GM12878 (cell line): ENCODE measurements around the gene EBLN1. TPM values are rescaled to one million over a fixed set of nuclear protein-coding genes. Genes with fewer than 3 reads are reported as not detected.

Source experiments
- E2F8 ChIP-seq: fragments of 450-650 bp; IDR thresholded peaks from 2 replicates; pipeline ENCODE4 v1.6.1; 2018; ENCODE audit warnings: mild to moderate bottlenecking, low read depth, moderate library complexity; ENCODE audit not compliant: partially characterized antibody
- ESRRA ChIP-seq: IDR thresholded peaks from 2 replicates; pipeline ENCODE4 v1.6.1; 2012; ENCODE audit warnings: mild to moderate bottlenecking, low read length, improper control_type of control experiment
- ETV6 ChIP-seq, 2 experiments: fragments of 450-650 bp in 1 of 2; IDR thresholded peaks in 1 of 2; conservative IDR thresholded peaks in 1 of 2; 2 replicates each; pipeline ENCODE4 v1.6.1; 2014; ENCODE audit warnings: antibody characterized with exemption in 1 of 2, borderline replicate concordance in 1 of 2, low read depth in 1 of 2, mild to moderate bottlenecking in 1 of 2, moderate library complexity in 1 of 2
- FOXM1 ChIP-seq: IDR thresholded peaks from 2 replicates; pipeline ENCODE4 v1.6.1; 2012; ENCODE audit warnings: low read depth, mild to moderate bottlenecking, inconsistent platforms, low read length, moderate library complexity
- IKZF2 ChIP-seq, 2 experiments: fragments of 450-650 bp; IDR thresholded peaks; 2 replicates each; pipeline ENCODE4 v1.6.1; 2017; ENCODE audit warnings: mild to moderate bottlenecking in 2 of 2, moderate library complexity in 2 of 2
- NR2F1 ChIP-seq: fragments of 450-650 bp; conservative IDR thresholded peaks from 2 replicates; pipeline ENCODE4 v1.6.1; 2017; ENCODE audit warnings: mild to moderate bottlenecking
- POLR2AphosphoS5 ChIP-seq: IDR thresholded peaks from 2 replicates; pipeline ENCODE4 v1.6.1; 2011; ENCODE audit warnings: mild to moderate bottlenecking, low read length, inconsistent platforms
- POU2F2 ChIP-seq: IDR thresholded peaks from 3 replicates; pipeline ENCODE4 v1.6.1; 2011; ENCODE audit warnings: low read depth, mild to moderate bottlenecking, low read length, borderline replicate concordance
- RAD51 ChIP-seq: fragments of 450-650 bp; IDR thresholded peaks from 2 replicates; pipeline ENCODE4 v1.6.1; 2016; ENCODE audit warnings: moderate library complexity, mild to moderate bottlenecking, inconsistent platforms
- RB1 ChIP-seq: fragments of 450-650 bp; formaldehyde crosslinking; IDR thresholded peaks from 2 replicates; pipeline ENCODE4 v1.6.1; 2017; ENCODE audit warnings: mild to moderate bottlenecking, borderline replicate concordance
- SKIL ChIP-seq: fragments of 450-650 bp; IDR thresholded peaks from 2 replicates; pipeline ENCODE4 v1.6.1; 2017; ENCODE audit warnings: mild to moderate bottlenecking, low read depth, inconsistent platforms; ENCODE audit not compliant: poor library complexity, severe bottlenecking
- SMARCA5 ChIP-seq: fragments of 450-650 bp; IDR thresholded peaks from 2 replicates; pipeline ENCODE4 v1.6.1; 2017; ENCODE audit warnings: mild to moderate bottlenecking
- SUPT20H ChIP-seq: IDR thresholded peaks from 2 replicates; pipeline ENCODE4 v1.6.1; 2011; ENCODE audit warnings: low read depth, mild to moderate bottlenecking, low read length, moderate library complexity, borderline replicate concordance; ENCODE audit not compliant: control insufficient read depth
- SUZ12 ChIP-seq: fragments of 200-600 bp; sonication (generic); IDR thresholded peaks from one replicate; pipeline ENCODE4 v1.6.1; 2018; ENCODE audit warnings: antibody characterized with exemption, mild to moderate bottlenecking; ENCODE audit not compliant: unreplicated experiment
- TAF1 ChIP-seq: IDR thresholded peaks from 2 replicates; pipeline ENCODE4 v1.6.1; 2011; ENCODE audit warnings: mild to moderate bottlenecking, low read depth, low read length, borderline replicate concordance
- TCF12 ChIP-seq: IDR thresholded peaks from 2 replicates; pipeline ENCODE4 v1.6.1; 2011; ENCODE audit warnings: low read depth, mild to moderate bottlenecking, low read length
- ZNF217 ChIP-seq: fragments of 450-650 bp; IDR thresholded peaks from 2 replicates; pipeline ENCODE4 v1.6.1; 2017; ENCODE audit warnings: antibody characterized with exemption, mild to moderate bottlenecking
- polyA plus RNA-seq, 11 experiments: library from polyadenylated mRNA; depleted of rRNA in 4 of 11; unstranded in 6 of 11; stranded (reverse) in 5 of 11; fragments of >200 nt; fragmentation: Nextera tagmentation in 4 of 11; fragmentation: Illumina TruSeq in 1 of 11; extraction: Ambion mirVana in 4 of 11; extraction: Trizol in 1 of 11; gene quantifications; 1 replicate in 1 of 11; 2 replicates in 10 of 11; pipeline versions ENCODE4 v1.2.1 to v1.2.3, GENCODE V29; 2011 to 2016; ENCODE audit warnings: inconsistent platforms in 2 of 11, missing spikeins in 2 of 11, low read depth in 1 of 11
- total RNA-seq, 4 experiments: library from RNA; depleted of rRNA in 3 of 4; stranded (reverse); fragments of >200 nt in 3 of 4; fragmentation: Illumina TruSeq in 1 of 4; extraction: Trizol in 1 of 4; gene quantifications; 2 replicates each; pipeline versions ENCODE4 v1.2.1 to v1.2.3, GENCODE V29; 2013 to 2021
- TF ChIP-seq, protein P1 (sequence below): fragments of 450-650 bp; IDR thresholded peaks from 2 replicates; pipeline ENCODE4 v1.6.1; 2017; ENCODE audit warnings: borderline replicate concordance
- TF ChIP-seq, protein P2 (sequence below): fragments of 450-650 bp; IDR thresholded peaks from 2 replicates; pipeline ENCODE4 v1.6.1; 2016; ENCODE audit warnings: mild to moderate bottlenecking, moderate library complexity, borderline replicate concordance

EBLN1 gene
- total and polyA plus RNA-seq, 10 of the 15 experiments (the other 5 are each of a cell fraction or from before 2014, with no cell fraction given), result not detected

GRCh38 chr10:22252224-22252800 lies 34.5 kb upstream of the EBLN1 start (continued):
- TF ChIP-seq SUZ12, result no peak
- no peak for TF ChIP-seq RAD51
- TF ChIP-seq SKIL, result no peak
- peak; percentile 87 for TF ChIP-seq NR2F1
- TF ChIP-seq, protein P1, sequence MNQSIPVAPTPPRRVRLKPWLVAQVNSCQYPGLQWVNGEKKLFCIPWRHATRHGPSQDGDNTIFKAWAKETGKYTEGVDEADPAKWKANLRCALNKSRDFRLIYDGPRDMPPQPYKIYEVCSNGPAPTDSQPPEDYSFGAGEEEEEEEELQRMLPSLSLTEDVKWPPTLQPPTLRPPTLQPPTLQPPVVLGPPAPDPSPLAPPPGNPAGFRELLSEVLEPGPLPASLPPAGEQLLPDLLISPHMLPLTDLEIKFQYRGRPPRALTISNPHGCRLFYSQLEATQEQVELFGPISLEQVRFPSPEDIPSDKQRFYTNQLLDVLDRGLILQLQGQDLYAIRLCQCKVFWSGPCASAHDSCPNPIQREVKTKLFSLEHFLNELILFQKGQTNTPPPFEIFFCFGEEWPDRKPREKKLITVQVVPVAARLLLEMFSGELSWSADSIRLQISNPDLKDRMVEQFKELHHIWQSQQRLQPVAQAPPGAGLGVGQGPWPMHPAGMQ, result no peak
- TF ChIP-seq ZNF217, result no peak
- TF ChIP-seq FOXM1, result no peak
- no peak for TF ChIP-seq SUPT20H
- no peak for TF ChIP-seq E2F8
- no peak for TF ChIP-seq RB1
- TF ChIP-seq TCF12, result 0 out of 2 replicates have a peak, but pooled peaks have one; percentile 6
- no peak for TF ChIP-seq ESRRA
- peak; percentile 69 for TF ChIP-seq POLR2AphosphoS5
- TF ChIP-seq ETV6 (conservative IDR thresholded peaks at IDR 0.05 in 1 of 2, IDR thresholded peaks at IDR 0.05 in 1 of 2; ENCODE audit: borderline replicate concordance in 1 of 2, low read depth in 1 of 2), result 0 out of 4 replicates have a peak, but pooled peaks of 1 of the 2 experiments have one; percentile 13
- TF ChIP-seq SMARCA5, result peak; percentile 33; the same call in 1 of the 2 replicates
- TF ChIP-seq TAF1, result peak; percentile 11; the same call in 1 of the 2 replicates
- TF ChIP-seq POU2F2, result no peak
- TF ChIP-seq, protein P2, sequence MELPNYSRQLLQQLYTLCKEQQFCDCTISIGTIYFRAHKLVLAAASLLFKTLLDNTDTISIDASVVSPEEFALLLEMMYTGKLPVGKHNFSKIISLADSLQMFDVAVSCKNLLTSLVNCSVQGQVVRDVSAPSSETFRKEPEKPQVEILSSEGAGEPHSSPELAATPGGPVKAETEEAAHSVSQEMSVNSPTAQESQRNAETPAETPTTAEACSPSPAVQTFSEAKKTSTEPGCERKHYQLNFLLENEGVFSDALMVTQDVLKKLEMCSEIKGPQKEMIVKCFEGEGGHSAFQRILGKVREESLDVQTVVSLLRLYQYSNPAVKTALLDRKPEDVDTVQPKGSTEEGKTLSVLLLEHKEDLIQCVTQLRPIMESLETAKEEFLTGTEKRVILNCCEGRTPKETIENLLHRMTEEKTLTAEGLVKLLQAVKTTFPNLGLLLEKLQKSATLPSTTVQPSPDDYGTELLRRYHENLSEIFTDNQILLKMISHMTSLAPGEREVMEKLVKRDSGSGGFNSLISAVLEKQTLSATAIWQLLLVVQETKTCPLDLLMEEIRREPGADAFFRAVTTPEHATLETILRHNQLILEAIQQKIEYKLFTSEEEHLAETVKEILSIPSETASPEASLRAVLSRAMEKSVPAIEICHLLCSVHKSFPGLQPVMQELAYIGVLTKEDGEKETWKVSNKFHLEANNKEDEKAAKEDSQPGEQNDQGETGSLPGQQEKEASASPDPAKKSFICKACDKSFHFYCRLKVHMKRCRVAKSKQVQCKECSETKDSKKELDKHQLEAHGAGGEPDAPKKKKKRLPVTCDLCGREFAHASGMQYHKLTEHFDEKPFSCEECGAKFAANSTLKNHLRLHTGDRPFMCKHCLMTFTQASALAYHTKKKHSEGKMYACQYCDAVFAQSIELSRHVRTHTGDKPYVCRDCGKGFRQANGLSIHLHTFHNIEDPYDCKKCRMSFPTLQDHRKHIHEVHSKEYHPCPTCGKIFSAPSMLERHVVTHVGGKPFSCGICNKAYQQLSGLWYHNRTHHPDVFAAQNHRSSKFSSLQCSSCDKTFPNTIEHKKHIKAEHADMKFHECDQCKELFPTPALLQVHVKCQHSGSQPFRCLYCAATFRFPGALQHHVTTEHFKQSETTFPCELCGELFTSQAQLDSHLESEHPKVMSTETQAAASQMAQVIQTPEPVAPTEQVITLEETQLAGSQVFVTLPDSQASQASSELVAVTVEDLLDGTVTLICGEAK, result no peak
- no peak; a peak in 1 of 4 replicates for TF ChIP-seq IKZF2 (IDR thresholded peaks at IDR 0.05)
